ENCODE data around the gene KIF16B.
A peak's percentile ranks its signal among the peaks of the same experiment; 100 is the strongest.
"Not testable (repeated sequence)": the region's sequence is repeated elsewhere in the genome, so short reads cannot be mapped to it uniquely, and the experiment has no call there.

The KIF16B gene

DNA sequence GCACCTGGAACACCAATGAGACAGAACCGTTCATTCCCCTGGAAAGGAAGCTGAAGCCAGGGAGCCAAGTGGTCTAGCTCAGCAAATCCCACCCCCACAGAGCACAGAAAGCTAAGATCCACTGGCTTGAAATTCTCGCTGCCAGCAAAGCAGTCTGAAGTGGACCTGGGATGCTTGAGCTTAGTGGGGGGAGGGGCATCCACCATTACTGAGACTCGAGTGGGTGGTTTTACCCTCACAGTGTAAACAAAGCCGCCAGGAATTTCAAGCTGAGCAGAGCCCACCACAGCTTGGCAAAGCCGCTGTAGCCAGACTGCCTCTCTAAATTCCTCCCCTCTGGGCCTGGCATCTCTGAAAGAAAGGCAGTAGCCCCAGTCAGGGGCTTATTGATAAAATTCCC lies 53.1 kb downstream of the KIF16B start:
- no peak for DNase-seq

DNA sequence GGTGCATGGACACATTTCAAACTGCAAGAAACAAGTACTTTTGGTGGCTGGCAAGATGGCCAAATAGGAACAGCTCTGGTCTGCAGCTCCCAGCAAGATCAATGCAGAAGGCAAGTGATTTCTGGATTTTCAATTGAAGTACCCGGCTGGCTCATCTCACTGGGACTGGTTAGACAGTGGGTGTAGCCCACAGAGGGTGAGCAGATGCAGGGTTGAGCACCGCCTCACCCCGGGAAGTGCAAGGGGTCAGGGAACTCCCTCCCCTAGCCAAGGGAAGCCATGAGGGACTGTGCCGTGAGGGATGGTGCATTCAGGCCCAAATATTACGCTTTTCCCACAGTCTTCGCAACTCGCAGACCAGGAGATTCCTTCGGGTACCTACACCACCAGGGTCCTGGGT lies 53.6 kb downstream of the KIF16B start:
- DNase-seq: not testable (repeated sequence)

DNA sequence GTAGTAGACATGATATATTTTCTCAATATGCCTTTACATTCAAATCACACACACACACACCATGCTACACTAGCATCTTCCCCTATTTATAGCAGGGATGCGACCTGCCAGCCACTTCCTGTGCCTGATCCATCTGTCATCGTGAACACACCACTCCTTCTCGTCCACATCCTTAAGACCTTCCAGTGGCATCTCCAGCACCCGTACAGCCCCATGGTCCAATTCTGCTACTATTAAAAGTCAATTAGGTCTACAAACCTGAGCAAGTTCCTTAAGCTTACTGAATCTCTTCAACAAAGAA lies 54.5 kb downstream of the KIF16B start:
- DNase-seq: no peak

DNA sequence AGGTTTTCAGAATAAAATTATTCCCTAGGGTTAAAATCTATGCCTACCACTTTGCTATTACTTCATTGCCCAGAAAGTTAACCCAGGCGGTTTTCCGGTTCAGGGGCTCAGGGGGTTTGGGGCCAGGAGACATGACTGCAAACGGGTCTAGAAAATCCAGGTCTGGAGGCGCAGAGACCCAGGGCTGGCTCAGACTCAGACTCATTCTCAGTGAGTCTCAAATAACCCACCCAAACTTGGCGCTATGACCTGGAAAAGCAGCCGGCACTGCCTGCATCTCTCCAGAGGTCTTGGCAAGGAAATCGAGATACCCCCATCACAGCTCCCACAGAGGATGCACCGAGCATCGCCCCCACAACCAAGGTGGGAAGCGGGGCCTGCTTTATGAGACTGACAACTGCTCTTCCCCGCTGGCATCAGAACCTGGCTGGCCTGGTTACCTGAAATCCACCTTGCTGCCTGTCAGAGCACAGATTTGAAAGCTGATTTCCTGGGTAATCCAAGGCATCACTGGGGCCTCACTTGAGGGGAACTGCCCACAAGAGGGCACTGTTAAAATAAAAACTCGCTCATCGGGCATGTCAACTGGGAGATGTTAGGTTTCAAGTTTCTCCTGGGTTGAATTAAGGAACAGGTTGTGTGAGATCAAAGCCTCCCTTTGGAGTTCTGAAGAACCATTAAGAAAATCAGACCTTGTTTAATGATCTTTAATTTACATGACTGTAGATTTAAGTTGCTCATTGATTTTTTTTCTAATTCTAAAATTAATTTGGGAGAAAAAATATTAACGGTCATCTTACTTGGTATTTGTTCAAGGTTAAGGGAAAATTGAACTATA lies 55.1 kb downstream of the KIF16B start:
- DNase-seq: peak; percentile 21

- no peak for DNase-seq
Observed at GRCh38 chr20:16516794-16517193, 56.5 kb downstream of the KIF16B start.

GRCh38 chr20:16515046-16515445 lies 58.2 kb downstream of the KIF16B start:
- no peak for DNase-seq

DNA sequence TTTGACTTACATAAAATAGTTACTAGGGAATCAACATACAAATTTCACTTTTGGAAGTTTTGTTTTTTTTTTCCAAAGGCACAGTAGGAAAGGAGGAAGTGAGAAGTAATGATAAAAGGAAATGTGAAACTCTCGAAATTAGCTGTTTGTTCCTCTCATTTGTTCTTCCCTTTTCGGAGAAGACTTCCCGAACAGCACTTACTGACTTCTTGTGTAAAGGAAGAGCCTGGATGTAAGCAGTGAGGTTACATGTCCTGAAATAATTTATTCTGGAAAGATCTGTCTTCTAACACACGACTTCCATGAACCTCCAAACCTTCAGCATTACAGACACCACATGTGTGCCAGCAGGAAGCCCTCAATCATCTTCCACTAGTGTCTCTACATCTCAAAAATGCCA lies 59.1 kb downstream of the KIF16B start:
- DNase-seq: no peak

DNA sequence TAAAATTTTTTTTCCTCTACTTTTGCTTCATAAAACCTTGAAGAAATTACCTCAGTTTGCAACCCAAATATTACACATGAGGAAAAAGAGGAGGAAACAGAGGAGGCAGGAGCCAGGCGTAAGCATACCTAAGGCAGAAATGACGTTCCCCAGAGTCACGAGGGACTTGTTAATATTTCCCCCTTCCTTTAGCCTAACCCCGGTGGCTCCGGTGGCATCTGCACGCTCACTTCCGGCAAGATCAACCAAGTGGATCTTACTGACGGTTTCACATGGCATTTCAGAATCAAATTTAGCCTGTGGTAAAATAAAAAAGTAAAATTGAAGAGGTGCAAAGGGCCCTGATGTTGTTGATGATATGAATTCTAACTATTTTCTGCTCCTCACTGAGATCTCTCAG lies 67.4 kb downstream of the KIF16B start:
- no peak for DNase-seq

DNA sequence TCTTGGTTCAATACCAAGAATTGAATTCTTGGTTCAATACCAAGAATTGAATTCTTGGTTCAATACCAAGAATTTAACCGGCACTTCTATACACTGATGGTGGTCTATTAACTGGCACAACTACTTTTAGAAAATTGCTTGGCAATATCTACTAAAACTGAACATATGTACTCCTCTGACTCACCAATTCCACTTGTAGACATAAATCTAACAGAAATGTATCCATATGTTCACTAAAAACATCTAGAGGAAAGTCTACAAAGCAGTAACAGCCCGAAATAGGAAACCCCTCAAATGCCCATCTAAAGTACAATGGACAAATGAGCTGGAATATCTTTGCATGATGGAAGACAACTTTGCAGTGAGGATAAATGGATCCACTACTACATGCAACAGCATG lies 71.9 kb downstream of the KIF16B start:
- no peak for DNase-seq

GRCh38 chr20:16500197-16500596 lies 73.1 kb downstream of the KIF16B start:
- DNase-seq: no peak

DNA sequence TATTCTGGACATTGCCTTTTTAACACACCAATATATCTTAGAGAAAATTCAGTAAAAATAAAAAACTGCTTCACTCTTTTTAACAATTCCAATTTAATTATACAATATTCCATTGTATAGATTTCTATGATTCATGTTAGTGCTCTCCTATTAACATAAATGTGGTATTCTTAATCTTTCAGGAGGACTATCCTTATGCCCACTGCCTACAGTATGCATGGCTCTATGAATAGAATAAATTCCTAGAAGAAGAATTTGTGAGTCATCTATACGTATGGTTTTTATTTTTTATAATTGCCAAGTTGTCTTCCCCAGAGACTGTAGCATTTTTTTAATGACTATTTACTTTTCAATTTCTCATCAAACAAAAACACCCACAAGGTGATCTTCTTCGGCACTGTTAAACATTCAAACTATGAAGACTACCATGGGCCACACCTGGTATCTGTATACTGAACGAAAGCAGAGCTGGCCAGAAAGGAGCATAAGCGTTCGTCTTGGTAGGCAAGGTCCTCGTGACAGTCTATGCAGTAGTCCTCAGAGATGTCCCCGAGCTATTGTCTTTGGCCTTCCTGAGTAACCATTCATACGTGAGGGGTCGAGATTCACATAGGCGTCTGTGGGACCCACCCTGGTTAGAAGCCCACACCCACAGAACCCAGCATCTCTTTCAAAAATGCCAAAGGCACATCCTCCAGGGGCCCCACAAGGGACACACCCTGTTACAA lies 74.6 kb downstream of the KIF16B start:
- DNase-seq: no peak

DNA sequence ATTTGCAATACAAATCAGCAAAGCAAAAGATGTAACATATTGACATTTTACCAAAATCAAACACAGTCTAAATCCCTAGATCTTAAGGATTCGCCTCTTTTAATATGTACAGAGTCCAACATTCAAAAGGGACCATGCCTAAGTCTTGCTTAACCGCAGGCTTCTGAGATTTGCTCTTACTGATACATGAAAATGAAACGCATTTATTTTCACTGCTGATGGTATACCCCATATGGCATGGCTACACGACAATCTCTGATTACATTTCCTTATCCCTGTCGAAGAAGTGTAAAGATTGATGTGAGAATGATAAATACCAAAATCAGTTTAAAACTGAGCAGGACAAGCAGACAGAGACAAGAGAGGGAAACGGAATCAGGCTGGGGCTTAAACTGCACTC lies 75.4 kb downstream of the KIF16B start:
- DNase-seq: no peak

DNA sequence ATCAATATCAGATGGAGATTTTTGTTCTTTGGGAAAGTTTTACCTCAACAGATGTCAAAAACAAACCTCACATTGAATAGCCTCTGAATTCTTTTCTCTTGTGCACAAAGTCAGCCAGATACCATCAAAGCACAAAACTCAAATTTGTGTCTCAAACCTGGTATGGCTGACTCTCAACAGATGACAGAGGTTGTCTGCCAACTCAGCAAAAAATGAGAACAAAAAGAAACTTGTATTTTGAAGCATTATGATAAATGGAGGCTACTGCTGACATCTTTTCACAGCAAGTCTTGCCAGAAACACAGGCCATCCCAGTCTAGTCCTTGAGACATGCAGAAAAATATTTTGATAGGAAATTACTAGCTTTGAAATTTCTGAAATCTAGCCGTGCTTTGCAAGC lies 79.8 kb downstream of the KIF16B start:
- no peak for DNase-seq

- no peak for DNase-seq
Observed at GRCh38 chr20:16491294-16491905, 81.8 kb downstream of the KIF16B start.

- no peak for DNase-seq
Observed at GRCh38 chr20:16490696-16491095, 82.6 kb downstream of the KIF16B start.

- DNase-seq: no peak
Observed at GRCh38 chr20:16488616-16489015, 84.6 kb downstream of the KIF16B start.

DNA sequence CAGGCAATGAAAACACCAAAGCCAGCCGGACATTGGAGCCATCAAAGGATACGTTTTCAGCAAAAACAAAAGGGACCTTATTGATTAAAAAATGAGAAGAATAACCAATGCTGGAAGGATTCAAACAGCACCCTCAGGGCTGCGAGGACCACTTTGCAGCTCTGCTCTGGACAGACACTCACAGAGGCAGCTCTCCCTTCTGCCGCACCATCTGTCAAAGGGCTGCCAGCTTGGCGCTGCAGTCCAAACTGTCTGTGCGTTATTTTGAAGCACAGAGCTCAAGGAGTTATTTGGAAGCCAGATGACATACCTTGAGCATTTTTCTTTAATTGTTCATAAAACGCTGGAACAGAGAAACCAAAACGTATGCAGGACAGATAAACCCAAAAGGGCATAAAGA lies 85.2 kb downstream of the KIF16B start:
- no peak for DNase-seq

DNA sequence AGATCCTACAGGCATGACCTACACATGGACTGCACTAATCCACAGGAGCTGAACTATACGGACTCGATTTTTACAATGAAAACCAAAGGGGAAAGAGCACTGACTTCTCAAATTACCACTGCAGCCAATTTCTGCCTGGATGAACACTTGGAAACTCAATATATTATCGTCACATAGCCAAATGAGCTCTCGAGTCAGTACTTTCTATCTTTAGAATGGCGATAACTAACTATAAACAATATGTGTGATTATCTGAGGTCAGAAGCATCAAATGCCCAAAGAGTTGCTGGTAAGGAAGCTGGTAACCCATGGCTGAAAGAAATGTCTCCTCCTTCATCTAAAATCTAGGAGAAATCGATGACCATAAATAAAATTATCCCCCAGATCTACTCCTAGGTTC lies 86.7 kb downstream of the KIF16B start:
- DNase-seq: no peak

GRCh38 chr20:16485401-16485800 lies 87.8 kb downstream of the KIF16B start:
- DNase-seq: no peak

DNA sequence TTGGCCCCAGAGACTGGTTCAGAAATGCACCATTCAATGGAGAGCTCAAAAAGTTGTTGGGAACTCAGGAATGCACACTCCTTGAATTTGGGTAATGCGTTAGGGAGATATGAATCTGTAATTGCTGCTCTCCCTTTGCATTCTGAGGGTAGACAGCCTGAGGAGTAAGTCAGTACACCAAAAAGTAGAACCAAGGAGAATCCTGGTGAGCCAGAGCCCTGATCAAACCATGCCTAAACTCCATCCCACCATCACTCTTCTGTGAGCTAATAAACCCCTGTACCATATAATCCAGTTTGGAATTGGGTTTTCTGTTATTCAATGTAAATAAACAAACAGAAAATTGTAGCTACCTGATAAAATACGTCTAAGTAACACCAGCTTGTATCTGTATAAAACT lies 90.2 kb downstream of the KIF16B start:
- DNase-seq: no peak

DNA sequence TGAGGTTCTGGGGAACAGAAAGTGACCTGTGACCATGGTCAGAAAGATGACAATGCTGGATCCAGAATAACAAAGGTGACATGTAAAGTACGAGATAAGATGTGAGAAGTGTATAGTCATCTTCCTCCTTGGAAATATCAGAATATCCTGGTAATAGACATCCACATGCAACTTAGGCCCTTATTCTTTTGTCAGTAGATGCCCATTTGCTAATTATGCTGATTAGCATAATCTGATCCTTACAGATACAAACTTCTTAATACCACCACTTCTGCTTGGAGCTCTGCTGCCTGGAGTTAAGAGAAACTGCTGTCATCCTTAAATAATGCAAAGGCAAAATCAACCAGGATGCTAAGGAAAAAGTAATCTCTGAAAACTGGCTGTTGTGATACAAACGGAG lies 91.3 kb downstream of the KIF16B start:
- no peak for DNase-seq

DNA sequence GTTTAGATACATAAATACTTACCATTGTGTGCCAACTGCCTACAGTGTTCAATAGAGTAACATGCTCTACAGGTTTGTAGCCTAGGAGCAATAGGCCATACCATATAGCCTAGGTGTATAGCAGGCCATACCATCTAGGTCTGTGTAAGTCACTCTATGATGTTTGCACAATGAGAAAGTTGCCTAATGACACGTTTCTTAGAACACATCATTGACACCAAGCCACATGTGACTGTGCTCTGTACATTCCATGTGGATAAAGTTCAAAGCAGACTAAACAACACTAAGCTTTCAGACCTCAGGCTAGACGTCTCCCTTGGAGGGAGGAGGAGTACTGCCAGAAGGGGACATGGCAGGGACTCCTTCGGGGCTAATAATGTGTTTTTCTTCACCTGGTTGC lies 93.6 kb downstream of the KIF16B start:
- DNase-seq: no peak

DNA sequence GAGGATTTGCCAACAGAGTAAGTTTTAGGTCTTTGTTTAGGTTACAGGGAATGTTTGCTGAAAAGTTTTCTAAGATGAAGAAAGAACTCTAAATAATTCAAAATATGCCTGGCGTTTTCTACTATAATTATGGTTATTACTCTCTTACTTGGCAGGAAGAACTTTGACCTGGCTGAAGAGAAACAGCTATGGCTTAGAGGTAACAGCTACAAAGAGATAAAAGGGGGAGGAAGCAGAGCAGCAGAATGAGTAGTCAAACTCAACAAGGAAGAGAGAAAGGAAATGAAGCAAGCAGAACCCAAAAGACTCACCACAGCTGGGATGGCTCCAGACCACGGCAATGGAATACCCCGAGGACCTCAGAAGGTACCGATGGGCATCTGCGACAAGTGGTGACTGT lies 95.6 kb downstream of the KIF16B start:
- no peak for DNase-seq

DNA sequence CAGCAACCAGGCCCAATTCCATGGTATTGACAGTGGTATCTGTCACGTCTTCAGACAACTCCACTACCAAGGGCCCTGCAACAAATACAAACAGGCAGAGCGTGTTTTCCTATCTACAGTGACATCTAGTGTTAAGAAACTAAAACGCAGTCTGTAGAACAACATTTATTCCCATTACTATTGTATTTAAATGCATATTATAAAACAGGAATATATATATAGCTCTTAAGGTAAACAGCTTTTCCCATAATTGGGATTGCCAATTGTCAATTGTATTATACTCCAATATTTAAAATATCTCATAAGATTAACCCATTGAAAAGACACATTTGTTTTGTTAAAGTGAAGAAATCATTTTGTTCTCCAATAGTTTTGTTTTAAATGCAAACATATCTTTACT lies 97.2 kb downstream of the KIF16B start:
- peak; percentile 26 for DNase-seq

All from NCI-H1092 (cell line).